Stomach (tissue), 4 donors: ENCODE data around the gene MYH6.
"Not testable (repeated sequence)": the region's sequence is repeated elsewhere in the genome, so short reads cannot be mapped to it uniquely, and the experiment has no call there.

ENCODE experiments used
- CTCF ChIP-seq, 7 experiments: fragments of 450-650 bp in 4 of 7; fragments of 200-600 bp in 3 of 7; sonication (generic) in 3 of 7; IDR thresholded peaks; one replicate each; pipeline ENCODE4 v1.5.1; 2016 to 2019; ENCODE audit warnings: antibody characterized with exemption in 7 of 7, control low read depth in 2 of 7, mild to moderate bottlenecking in 1 of 7
- EP300 ChIP-seq: sonication (generic); formaldehyde crosslinking; IDR thresholded peaks from one replicate; pipeline ENCODE4 v1.6.1; 2017; ENCODE audit warnings: antibody characterized with exemption
- POLR2A ChIP-seq, 4 donors: fragments of 450-650 bp; IDR thresholded peaks; one replicate each; pipeline ENCODE4 v1.6.1; 2016; ENCODE audit warnings: antibody characterized with exemption in 4 of 4, control low read depth in 2 of 4, mild to moderate bottlenecking in 1 of 4, moderate library complexity in 1 of 4
- POLR2AphosphoS5 ChIP-seq, 3 donors: sonication (generic); formaldehyde crosslinking; IDR thresholded peaks; one replicate each; pipeline ENCODE4 v1.6.1; 2016; ENCODE audit warnings: antibody characterized with exemption in 3 of 3

GRCh38 chr14:23456883-23457586, 49.0 kb upstream of the MYH6 start:
- TF ChIP-seq POLR2A (IDR thresholded peaks at IDR 0.05); CTCF (IDR thresholded peaks at IDR 0.05); POLR2AphosphoS5 (IDR thresholded peaks at IDR 0.05); EP300: not testable (repeated sequence)
